HepG2 (cell line): ENCODE measurements around the gene TBCB. TPM values are rescaled to one million over a fixed set of nuclear protein-coding genes. Genes with fewer than 3 reads are reported as not detected.

Experiments used
- ATAC-seq: fragments of 200-7000 bp; cut with Tn5 transposase; 3 replicates; pipeline ENCODE4 v1.9.1; 2020; ENCODE audit warnings: mild to moderate bottlenecking, moderate library complexity
- BruUV-seq: library from RNA; stranded (reverse); fragments of 400-500 nt; replicated peaks from 2 replicates; lab custom pipeline; 2021; lab: Mats Ljungman, UMichigan
- CTCF ChIA-PET: fragments of 300-600 bp; formaldehyde crosslinking; extraction: SDS; loops from one replicate; lab custom pipeline; 2021; ENCODE audit warnings: low total read pairs, inconsistent platforms, low intra/inter-chr PET ratio; lab: Yijun Ruan, JAX
- POLR2A ChIA-PET: fragments of 350-600 bp; sonication (Branson Sonifier 250); formaldehyde crosslinking; loops from one replicate; lab custom pipeline; 2020; ENCODE audit warnings: antibody characterized with exemption, inconsistent platforms; lab: Yijun Ruan, JAX
- DNase-seq: peaks from one replicate; pipeline ENCODE4 v3.0.0-alpha.2; 2015; ENCODE audit warnings: low spot score
- FAIRE-seq: peaks from 3 replicates; lab custom pipeline; 2011; peaks lifted over from hg19 to GRCh38; lab: Jason Lieb, UNC
- H2AFZ ChIP-seq: one replicate; pipeline ENCODE4 v1.6.1; 2011; ENCODE audit warnings: low read length, inconsistent platforms
- H3K27ac ChIP-seq: fragments of 300-600 bp; 3 replicates; pipeline ENCODE4 v1.8.0; 2011; ENCODE audit warnings: mixed run types, mild to moderate bottlenecking, mixed read lengths, low read length, inconsistent platforms; ENCODE audit not compliant: insufficient read depth; ENCODE audit errors: extremely low read length
- H3K27me3 ChIP-seq, 2 experiments: fragments of 200-600 bp in 1 of 2; 2 replicates in 1 of 2; 3 replicates in 1 of 2; pipeline versions ENCODE4 v1.6.0 to v1.8.0; 2011; ENCODE audit warnings: low read length in 2 of 2, mild to moderate bottlenecking in 2 of 2, moderate library complexity in 2 of 2, inconsistent platforms in 1 of 2; ENCODE audit not compliant: insufficient read depth in 2 of 2, control insufficient read depth in 1 of 2
- H3K36me3 ChIP-seq, 2 experiments: fragments of 200-600 bp in 1 of 2; replicated peaks in 1 of 2; 2 replicates in 1 of 2; 3 replicates in 1 of 2; pipeline versions ENCODE4 v1.5.1 to v1.8.0; 2011; ENCODE audit warnings: low read length in 2 of 2, inconsistent platforms in 1 of 2; ENCODE audit not compliant: insufficient read depth in 2 of 2, control insufficient read depth in 1 of 2
- H3K4me1 ChIP-seq: 2 replicates; pipeline ENCODE4 v1.5.1; 2012; ENCODE audit warnings: low read length, inconsistent platforms; ENCODE audit not compliant: insufficient read depth
- H3K4me2 ChIP-seq: 2 replicates; pipeline ENCODE4 v1.6.0; 2011; ENCODE audit warnings: low read depth, low read length, inconsistent platforms
- H3K4me3 ChIP-seq, 3 experiments: fragments of 200-600 bp in 1 of 3; sonication (generic), shearing (Covaris generic) in 1 of 3; replicated peaks in 1 of 3; 2 replicates each; pipeline ENCODE4 v1.5.1; 2011 to 2016; ENCODE audit warnings: low read length in 3 of 3, inconsistent platforms in 2 of 3, low read depth in 2 of 3, mild to moderate bottlenecking in 2 of 3, control low read depth in 1 of 3, mixed read lengths in 1 of 3; ENCODE audit not compliant: insufficient read depth in 1 of 3
- H3K79me2 ChIP-seq: one replicate; pipeline ENCODE4 v1.6.1; 2011; ENCODE audit warnings: low read length, inconsistent platforms; ENCODE audit not compliant: insufficient read depth
- H3K9ac ChIP-seq: 2 replicates; pipeline ENCODE4 v1.6.0; 2011; ENCODE audit warnings: mild to moderate bottlenecking, low read depth, low read length, inconsistent platforms; ENCODE audit not compliant: insufficient read depth
- H3K9me3 ChIP-seq: 2 replicates; pipeline ENCODE4 v1.5.1; 2012; ENCODE audit warnings: mild to moderate bottlenecking, low read length
- H4K20me1 ChIP-seq: 2 replicates; pipeline ENCODE4 v1.6.0; 2011; ENCODE audit warnings: inconsistent platforms, mild to moderate bottlenecking, low read length, moderate library complexity; ENCODE audit not compliant: insufficient read depth
- CBFB ChIP-seq: sonication (generic); formaldehyde crosslinking; IDR thresholded peaks from 2 replicates; pipeline ENCODE4 v1.4.0; 2020; ENCODE audit warnings: missing genetic modification reagents
- FOXJ3 ChIP-seq: sonication (generic); formaldehyde crosslinking; IDR thresholded peaks from 2 replicates; pipeline ENCODE4 v1.4.0; 2020; ENCODE audit warnings: missing genetic modification reagents, mild to moderate bottlenecking, borderline replicate concordance
- HDAC1 ChIP-seq: sonication (generic); formaldehyde crosslinking; IDR thresholded peaks from 2 replicates; pipeline ENCODE4 v1.5.1; 2020; ENCODE audit warnings: mild to moderate bottlenecking, missing genetic modification reagents
- HNRNPH1 ChIP-seq: fragments of 200-400 bp; formaldehyde crosslinking; optimal IDR thresholded peaks from 2 replicates; pipeline ENCODE3; 2017; ENCODE audit warnings: mild to moderate bottlenecking, low read depth, low read length
- KLF12 ChIP-seq: sonication (generic); formaldehyde crosslinking; IDR thresholded peaks from 2 replicates; pipeline ENCODE4 v1.4.0; 2020; ENCODE audit warnings: missing genetic modification reagents, borderline replicate concordance
- SETDB1 ChIP-seq: sonication (generic); formaldehyde crosslinking; IDR thresholded peaks from 2 replicates; pipeline ENCODE4 v1.5.1; 2020; ENCODE audit warnings: missing genetic modification reagents, mild to moderate bottlenecking, borderline replicate concordance
- SPEN ChIP-seq: sonication (generic); formaldehyde crosslinking; IDR thresholded peaks from 2 replicates; pipeline ENCODE4 v1.5.1; 2020; ENCODE audit warnings: low read depth, mild to moderate bottlenecking, missing genetic modification reagents
- ZFP1 ChIP-seq: IDR thresholded peaks from 2 replicates; pipeline ENCODE4 v1.6.1; 2016
- ZNF251 ChIP-seq: sonication (generic); formaldehyde crosslinking; IDR thresholded peaks from 2 replicates; pipeline ENCODE4 v1.9.0; 2021; ENCODE audit warnings: mild to moderate bottlenecking, missing genetic modification reagents
- ZNF770 ChIP-seq: sonication (generic); formaldehyde crosslinking; IDR thresholded peaks from 2 replicates; pipeline ENCODE4 v1.5.0; 2020; ENCODE audit warnings: mild to moderate bottlenecking, missing genetic modification reagents
- WGBS: methylation state at CpG from one replicate; pipeline ENCODE4 v1.1.6; 2017; ENCODE audit warnings: low lambda C conversion rate; 5-methylcytosine and 5-hydroxymethylcytosine counted together
- in situ Hi-C: cut with HindIII; loops from 2 replicates; pipeline ENCODE4 v1.10.0; 2017; ENCODE audit warnings: low pct_unique_long_range_greater_than_20kb; ENCODE audit not compliant: extremely low pct_ligation_motif_present
- intact Hi-C: fragments of 100-400 bp; cut with micrococcal nuclease; formaldehyde crosslinking; loops from one replicate; pipeline ENCODE4 v1.10.0; 2022; ENCODE audit not compliant: unreplicated experiment
- polyA plus RNA-seq, 8 experiments: library from polyadenylated mRNA; depleted of rRNA in 3 of 8; stranded (reverse) in 7 of 8; unstranded in 1 of 8; fragments of >200 nt; fragmentation: Illumina TruSeq in 4 of 8; extraction: Trizol in 4 of 8; gene quantifications; 2 replicates each; pipeline versions ENCODE4 v1.2.1 to v1.2.3, GENCODE V29; 2011 to 2016; ENCODE audit warnings: low read depth in 4 of 8, missing spikeins in 1 of 8, mixed read lengths in 1 of 8; ENCODE audit not compliant: insufficient read depth in 1 of 8
- total RNA-seq, 5 experiments: library from RNA; depleted of rRNA; stranded (reverse); fragments of >200 nt; fragmentation: Illumina TruSeq; extraction: Trizol; gene quantifications; 2 replicates each; pipeline ENCODE4 v1.2.3, GENCODE V29; 2016; ENCODE audit warnings: low read depth in 1 of 5
- TF ChIP-seq, protein P1 (sequence below), 2 experiments: fragments of 450-650 bp in 1 of 2; sonication (generic) in 1 of 2; formaldehyde crosslinking in 1 of 2; IDR thresholded peaks; 2 replicates each; pipeline versions ENCODE4 v1.6.1 to v1.8.0; 2016 to 2022; ENCODE audit warnings: antibody characterized with exemption in 1 of 2, mild to moderate bottlenecking in 1 of 2, missing genetic modification reagents in 1 of 2
- TF ChIP-seq, protein P2 (sequence below): IDR thresholded peaks from 2 replicates; pipeline ENCODE4 v1.6.1; 2018; ENCODE audit warnings: missing genetic modification reagents, mild to moderate bottlenecking, missing compliant biosample characterization

TBCB gene
- total and polyA plus RNA-seq, 2 of the 13 experiments (the other 11 are each of a cell fraction or from before 2014, with no cell fraction given): 271 to 276 TPM

DNA sequence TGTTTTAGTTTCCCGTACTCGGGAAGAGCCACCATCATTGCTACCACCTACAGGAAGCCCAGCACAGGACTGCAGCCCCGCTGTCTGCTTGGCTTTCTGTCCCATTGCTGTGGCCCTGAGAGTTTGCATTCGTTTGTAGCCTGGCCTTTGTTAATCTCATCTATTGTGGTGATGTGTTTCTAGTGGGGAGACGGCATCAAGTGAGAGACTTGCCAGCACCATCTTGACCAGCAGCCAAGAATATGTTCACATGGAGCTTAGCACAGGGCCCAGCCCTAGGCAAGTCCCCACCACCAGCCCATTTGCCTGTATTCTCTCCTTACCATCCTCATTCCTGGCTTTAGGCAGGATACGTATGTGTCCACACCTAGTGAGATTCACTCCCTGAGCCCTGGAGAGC lies 21.6 kb upstream of the TBCB start:
- in situ Hi-C loops: no loop called here
- FAIRE-seq: no peak
- TF ChIP-seq HNRNPH1: no peak
- no peak for TF ChIP-seq CBFB (CRISPR knock-in tag)
- TF ChIP-seq ZNF770 (CRISPR knock-in tag): no peak
- TF ChIP-seq SETDB1 (CRISPR knock-in tag): no peak
- TF ChIP-seq KLF12 (CRISPR knock-in tag): no peak
- no peak for TF ChIP-seq FOXJ3 (CRISPR knock-in tag)
- TF ChIP-seq SPEN: no peak
- TF ChIP-seq HDAC1 (CRISPR knock-in tag): no peak
- TF ChIP-seq, protein P1, sequence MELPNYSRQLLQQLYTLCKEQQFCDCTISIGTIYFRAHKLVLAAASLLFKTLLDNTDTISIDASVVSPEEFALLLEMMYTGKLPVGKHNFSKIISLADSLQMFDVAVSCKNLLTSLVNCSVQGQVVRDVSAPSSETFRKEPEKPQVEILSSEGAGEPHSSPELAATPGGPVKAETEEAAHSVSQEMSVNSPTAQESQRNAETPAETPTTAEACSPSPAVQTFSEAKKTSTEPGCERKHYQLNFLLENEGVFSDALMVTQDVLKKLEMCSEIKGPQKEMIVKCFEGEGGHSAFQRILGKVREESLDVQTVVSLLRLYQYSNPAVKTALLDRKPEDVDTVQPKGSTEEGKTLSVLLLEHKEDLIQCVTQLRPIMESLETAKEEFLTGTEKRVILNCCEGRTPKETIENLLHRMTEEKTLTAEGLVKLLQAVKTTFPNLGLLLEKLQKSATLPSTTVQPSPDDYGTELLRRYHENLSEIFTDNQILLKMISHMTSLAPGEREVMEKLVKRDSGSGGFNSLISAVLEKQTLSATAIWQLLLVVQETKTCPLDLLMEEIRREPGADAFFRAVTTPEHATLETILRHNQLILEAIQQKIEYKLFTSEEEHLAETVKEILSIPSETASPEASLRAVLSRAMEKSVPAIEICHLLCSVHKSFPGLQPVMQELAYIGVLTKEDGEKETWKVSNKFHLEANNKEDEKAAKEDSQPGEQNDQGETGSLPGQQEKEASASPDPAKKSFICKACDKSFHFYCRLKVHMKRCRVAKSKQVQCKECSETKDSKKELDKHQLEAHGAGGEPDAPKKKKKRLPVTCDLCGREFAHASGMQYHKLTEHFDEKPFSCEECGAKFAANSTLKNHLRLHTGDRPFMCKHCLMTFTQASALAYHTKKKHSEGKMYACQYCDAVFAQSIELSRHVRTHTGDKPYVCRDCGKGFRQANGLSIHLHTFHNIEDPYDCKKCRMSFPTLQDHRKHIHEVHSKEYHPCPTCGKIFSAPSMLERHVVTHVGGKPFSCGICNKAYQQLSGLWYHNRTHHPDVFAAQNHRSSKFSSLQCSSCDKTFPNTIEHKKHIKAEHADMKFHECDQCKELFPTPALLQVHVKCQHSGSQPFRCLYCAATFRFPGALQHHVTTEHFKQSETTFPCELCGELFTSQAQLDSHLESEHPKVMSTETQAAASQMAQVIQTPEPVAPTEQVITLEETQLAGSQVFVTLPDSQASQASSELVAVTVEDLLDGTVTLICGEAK (IDR thresholded peaks at IDR 0.05): no peak
- TF ChIP-seq, protein P1 (CRISPR knock-in tag; IDR thresholded peaks at IDR 0.05): no peak
- TF ChIP-seq, protein P2, sequence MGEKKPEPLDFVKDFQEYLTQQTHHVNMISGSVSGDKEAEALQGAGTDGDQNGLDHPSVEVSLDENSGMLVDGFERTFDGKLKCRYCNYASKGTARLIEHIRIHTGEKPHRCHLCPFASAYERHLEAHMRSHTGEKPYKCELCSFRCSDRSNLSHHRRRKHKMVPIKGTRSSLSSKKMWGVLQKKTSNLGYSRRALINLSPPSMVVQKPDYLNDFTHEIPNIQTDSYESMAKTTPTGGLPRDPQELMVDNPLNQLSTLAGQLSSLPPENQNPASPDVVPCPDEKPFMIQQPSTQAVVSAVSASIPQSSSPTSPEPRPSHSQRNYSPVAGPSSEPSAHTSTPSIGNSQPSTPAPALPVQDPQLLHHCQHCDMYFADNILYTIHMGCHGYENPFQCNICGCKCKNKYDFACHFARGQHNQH: no peak
- TF ChIP-seq ZFP1 (CRISPR knock-in tag): no peak
- TF ChIP-seq ZNF251 (CRISPR knock-in tag): no peak

More for the DNA sequence above, 21.6 kb upstream of the TBCB start:
- no peaks in the 10 kb centered on the region for H4K20me1 ChIP-seq
- H3K79me2 ChIP-seq: no peaks in the 10 kb centered on the region
- no peaks in the 10 kb centered on the region for H3K27me3 ChIP-seq
- no TSS peak for BruUV-seq
- H2AFZ ChIP-seq: no peak overlapping the region
- ChIA-PET CTCF (no interaction called here), POLR2A (no interaction called here)
- H3K36me3 ChIP-seq: peaks cover 16 to 53% of the 10 kb centered on the region in 2 experiments; a peak in 4 of 5 replicates
- DNase-seq (no peak), ATAC-seq (no peak)
- H3K9me3 ChIP-seq: no peaks in the 10 kb centered on the region
- H3K4me3 ChIP-seq: no peak overlapping the region
- no peaks in the 10 kb centered on the region for H3K4me1 ChIP-seq
- no peak overlapping the region for H3K4me2 ChIP-seq
- H3K27ac ChIP-seq: no peak overlapping the region
- intact Hi-C loops: no loop called here
- H3K9ac ChIP-seq: no peak overlapping the region
- 61% methylated on average over 6 of the region's 6 CpGs for WGBS
